ENCODE data around the gene SH3D19. TPM values are rescaled to one million over a fixed set of nuclear protein-coding genes. Genes with fewer than 3 reads are reported as not detected.

SH3D19 gene
- total RNA-seq, 1 donor from 2014 or later = 66.5 TPM

GRCh38 chr4:151157543-151157942 is 167.9 kb downstream of the SH3D19 start:
- H3K36me3 Mint-ChIP-seq (ENCODE audit: low read depth, unreplicated experiment) = peaks cover 19% of the 10 kb centered on the region
- TF ChIP-seq, protein P1, sequence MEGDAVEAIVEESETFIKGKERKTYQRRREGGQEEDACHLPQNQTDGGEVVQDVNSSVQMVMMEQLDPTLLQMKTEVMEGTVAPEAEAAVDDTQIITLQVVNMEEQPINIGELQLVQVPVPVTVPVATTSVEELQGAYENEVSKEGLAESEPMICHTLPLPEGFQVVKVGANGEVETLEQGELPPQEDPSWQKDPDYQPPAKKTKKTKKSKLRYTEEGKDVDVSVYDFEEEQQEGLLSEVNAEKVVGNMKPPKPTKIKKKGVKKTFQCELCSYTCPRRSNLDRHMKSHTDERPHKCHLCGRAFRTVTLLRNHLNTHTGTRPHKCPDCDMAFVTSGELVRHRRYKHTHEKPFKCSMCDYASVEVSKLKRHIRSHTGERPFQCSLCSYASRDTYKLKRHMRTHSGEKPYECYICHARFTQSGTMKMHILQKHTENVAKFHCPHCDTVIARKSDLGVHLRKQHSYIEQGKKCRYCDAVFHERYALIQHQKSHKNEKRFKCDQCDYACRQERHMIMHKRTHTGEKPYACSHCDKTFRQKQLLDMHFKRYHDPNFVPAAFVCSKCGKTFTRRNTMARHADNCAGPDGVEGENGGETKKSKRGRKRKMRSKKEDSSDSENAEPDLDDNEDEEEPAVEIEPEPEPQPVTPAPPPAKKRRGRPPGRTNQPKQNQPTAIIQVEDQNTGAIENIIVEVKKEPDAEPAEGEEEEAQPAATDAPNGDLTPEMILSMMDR (IDR thresholded peaks at IDR 0.05; ENCODE audit: insufficient read depth, low read depth, low read length) = no peak
- no peak for TF ChIP-seq EZH2 (IDR thresholded peaks at IDR 0.05; ENCODE audit: insufficient read depth, low read length)
- no peak for DNase-seq (ENCODE audit: low read depth)
- no peaks in the 10 kb centered on the region for H3K9me3 Mint-ChIP-seq (ENCODE audit: unreplicated experiment)
- Histone ChIP-seq H3K4me3 (ENCODE audit: insufficient read depth, low read depth, low read length) (no peak overlapping the region), H3K4me2 (ENCODE audit: low read length) (no peak overlapping the region), H3K9me3 (ENCODE audit: insufficient read depth, low read depth, low read length) (no peaks in the 10 kb centered on the region), H3K4me1 (ENCODE audit: insufficient read depth, low read length) (no peaks in the 10 kb centered on the region), H4K20me1 (ENCODE audit: insufficient read depth, low read length) (no peaks in the 10 kb centered on the region), H3K79me2 (ENCODE audit: insufficient read depth, low read length) (no peaks in the 10 kb centered on the region), H3K27ac (ENCODE audit: low read depth, low read length) (no peak overlapping the region), H3K9ac (ENCODE audit: low read length) (no peak overlapping the region), H3K36me3 (ENCODE audit: insufficient read depth, low read length) (no peaks in the 10 kb centered on the region), H2AFZ (ENCODE audit: low read depth, low read length) (no peak overlapping the region), H3K27me3 (ENCODE audit: insufficient read depth, low read length) (no peaks in the 10 kb centered on the region)
- no peak for FAIRE-seq
- H3K4me1 Mint-ChIP-seq (ENCODE audit: low read depth, unreplicated experiment) = no peaks in the 10 kb centered on the region
- H3K27me3 Mint-ChIP-seq (ENCODE audit: low read depth, unreplicated experiment) = no peaks in the 10 kb centered on the region
- no peak overlapping the region for H3K4me3 Mint-ChIP-seq (ENCODE audit: unreplicated experiment)
- no peak overlapping the region for H3K27ac Mint-ChIP-seq (ENCODE audit: unreplicated experiment)

- Histone ChIP-seq H3K36me3 (ENCODE audit: insufficient read depth, low read length) (peaks cover 8% of the 10 kb centered on the region), H3K4me3 (ENCODE audit: insufficient read depth, low read depth, low read length) (no peak overlapping the region), H3K79me2 (ENCODE audit: insufficient read depth, low read length) (no peaks in the 10 kb centered on the region), H3K4me2 (ENCODE audit: low read length) (no peak overlapping the region), H2AFZ (ENCODE audit: low read depth, low read length) (no peak overlapping the region), H3K9ac (ENCODE audit: low read length) (no peak overlapping the region), H3K27me3 (ENCODE audit: insufficient read depth, low read length) (no peaks in the 10 kb centered on the region), H3K9me3 (ENCODE audit: insufficient read depth, low read depth, low read length) (no peaks in the 10 kb centered on the region), H3K27ac (ENCODE audit: low read depth, low read length) (no peak overlapping the region), H4K20me1 (ENCODE audit: insufficient read depth, low read length) (no peaks in the 10 kb centered on the region), H3K4me1 (ENCODE audit: insufficient read depth, low read length) (no peaks in the 10 kb centered on the region)
- Mint-ChIP-seq H3K27me3 (ENCODE audit: low read depth, unreplicated experiment) (no peaks in the 10 kb centered on the region), H3K4me3 (ENCODE audit: unreplicated experiment) (no peak overlapping the region), H3K9me3 (ENCODE audit: unreplicated experiment) (no peaks in the 10 kb centered on the region), H3K4me1 (ENCODE audit: low read depth, unreplicated experiment) (no peaks in the 10 kb centered on the region), H3K27ac (ENCODE audit: unreplicated experiment) (no peak overlapping the region), H3K36me3 (ENCODE audit: low read depth, unreplicated experiment) (peaks cover 16% of the 10 kb centered on the region)
- FAIRE-seq = no peak
- TF ChIP-seq, protein P1 (IDR thresholded peaks at IDR 0.05; ENCODE audit: insufficient read depth, low read depth, low read length) = no peak
- TF ChIP-seq EZH2 (IDR thresholded peaks at IDR 0.05; ENCODE audit: insufficient read depth, low read length) = no peak
- no peak for DNase-seq (ENCODE audit: low read depth)
Measured at GRCh38 chr4:151153585-151153984, 171.8 kb downstream of the SH3D19 start.

DNA sequence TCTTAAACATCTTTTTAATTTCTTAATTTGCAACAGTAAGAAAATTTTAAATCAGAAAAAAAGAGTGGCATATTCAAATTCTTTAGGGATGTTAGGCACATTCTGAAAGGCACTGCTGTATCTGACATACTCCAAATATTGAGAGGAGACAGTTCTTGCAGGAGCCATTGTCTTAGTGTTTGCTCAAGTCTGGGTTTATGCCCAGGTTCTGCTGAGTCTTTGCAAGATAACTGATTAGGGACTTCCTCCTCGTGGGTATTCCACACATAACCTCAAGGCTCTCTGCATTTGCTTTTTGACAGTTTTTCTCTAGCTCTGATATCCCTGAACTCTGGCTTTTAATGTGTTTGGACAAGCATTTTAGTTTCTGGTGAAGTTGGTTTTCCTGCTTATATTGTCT is 173.4 kb downstream of the SH3D19 start:
- H3K36me3 ChIP-seq (ENCODE audit: insufficient read depth, low read length) = peaks cover 18% of the 10 kb centered on the region
- H3K4me1 ChIP-seq (ENCODE audit: insufficient read depth, low read length) = no peaks in the 10 kb centered on the region
- H3K27ac ChIP-seq (ENCODE audit: low read depth, low read length) = no peak overlapping the region
- DNase-seq (ENCODE audit: low read depth) = no peak
- Mint-ChIP-seq H3K4me3 (ENCODE audit: unreplicated experiment) (no peak overlapping the region), H3K27ac (ENCODE audit: unreplicated experiment) (no peak overlapping the region), H3K27me3 (ENCODE audit: low read depth, unreplicated experiment) (no peaks in the 10 kb centered on the region), H3K4me1 (ENCODE audit: low read depth, unreplicated experiment) (no peaks in the 10 kb centered on the region), H3K36me3 (ENCODE audit: low read depth, unreplicated experiment) (peaks cover 7% of the 10 kb centered on the region), H3K9me3 (ENCODE audit: unreplicated experiment) (no peaks in the 10 kb centered on the region)
- no peak overlapping the region for H3K4me2 ChIP-seq (ENCODE audit: low read length)
- no peaks in the 10 kb centered on the region for H3K9me3 ChIP-seq (ENCODE audit: insufficient read depth, low read depth, low read length)
- H4K20me1 ChIP-seq (ENCODE audit: insufficient read depth, low read length) = no peaks in the 10 kb centered on the region
- H2AFZ ChIP-seq (ENCODE audit: low read depth, low read length) = no peak overlapping the region
- no peak overlapping the region for H3K4me3 ChIP-seq (ENCODE audit: insufficient read depth, low read depth, low read length)
- no peaks in the 10 kb centered on the region for H3K27me3 ChIP-seq (ENCODE audit: insufficient read depth, low read length)
- TF ChIP-seq, protein P1 (IDR thresholded peaks at IDR 0.05; ENCODE audit: insufficient read depth, low read depth, low read length) = no peak
- TF ChIP-seq EZH2 (IDR thresholded peaks at IDR 0.05; ENCODE audit: insufficient read depth, low read length) = no peak
- no peak for FAIRE-seq
- H3K79me2 ChIP-seq (ENCODE audit: insufficient read depth, low read length) = no peaks in the 10 kb centered on the region
- no peak overlapping the region for H3K9ac ChIP-seq (ENCODE audit: low read length)
